Measurements from ENCODE around the gene COL27A1. TPM values are rescaled to one million over a fixed set of nuclear protein-coding genes. Genes with fewer than 3 reads are reported as not detected.

Gene COL27A1
- total and polyA plus RNA-seq, 2 experiments from 2014 or later, result 10.5 to 18.0 TPM

- H3K4me2 ChIP-seq, result no peak overlapping the region
- no peaks in the 10 kb centered on the region for H3K79me2 ChIP-seq (replicated peaks; ENCODE audit: insufficient read depth)
- no peaks in the 10 kb centered on the region for H3K4me1 ChIP-seq (ENCODE audit: insufficient read depth)
- peaks cover 21% of the 10 kb centered on the region for H3K4me1 Mint-ChIP-seq
- TF ChIP-seq ZNF462 (CRISPR knock-in tag; IDR thresholded peaks at IDR 0.05), result no peak
- no peak for TF ChIP-seq POLR2AphosphoS5 (IDR thresholded peaks at IDR 0.05; ENCODE audit: low read depth)
- no peak for TF ChIP-seq ETS1 (IDR thresholded peaks at IDR 0.05)
- TF ChIP-seq ZNF331 (CRISPR knock-in tag; IDR thresholded peaks at IDR 0.05; ENCODE audit: low read depth), result no peak
- TF ChIP-seq EZH2phosphoT487 (IDR thresholded peaks at IDR 0.05; ENCODE audit: unreplicated experiment), result no peak
- TF ChIP-seq EZH2 (IDR thresholded peaks at IDR 0.05; ENCODE audit: low read depth, unreplicated experiment), result no peak
- no peak for TF ChIP-seq ZNF114 (CRISPR knock-in tag; IDR thresholded peaks at IDR 0.05)
- TF ChIP-seq NANOG (IDR thresholded peaks at IDR 0.05; ENCODE audit: borderline replicate concordance), result no peak
- TF ChIP-seq CTCF (conservative IDR thresholded peaks at IDR 0.05; ENCODE audit: low read depth in 2 of 2), result no peak
- TF ChIP-seq CREB1 (CRISPR knock-in tag; IDR thresholded peaks at IDR 0.05; ENCODE audit: low read depth), result no peak
- no peak for TF ChIP-seq REST (IDR thresholded peaks at IDR 0.05; ENCODE audit: unreplicated experiment)
- TF ChIP-seq STAT1 (IDR thresholded peaks at IDR 0.05; ENCODE audit: unreplicated experiment), result no peak
- TF ChIP-seq JUNB (IDR thresholded peaks at IDR 0.05; ENCODE audit: unreplicated experiment), result no peak
- peaks cover 88% of the 10 kb centered on the region for H3K36me3 Mint-ChIP-seq (ENCODE audit: low read depth)
- no peaks in the 10 kb centered on the region for H3F3A ChIP-seq (replicated peaks; ENCODE audit: low read depth)
- DNase-seq (ENCODE audit: low spot score), result no peak
- no peaks in the 10 kb centered on the region for H3K9me3 Mint-ChIP-seq
- H3K27me3 Mint-ChIP-seq (ENCODE audit: insufficient read depth, low read depth, poor library complexity), result peaks cover 20% of the 10 kb centered on the region
- H3K4me3 Mint-ChIP-seq, result no peak overlapping the region
- no peak overlapping the region for H3K4me3 ChIP-seq
- ATAC-seq, result no peak
- peak overlapping the region; percentile 96; the same call in 1 of the 2 replicates for H3K27ac Mint-ChIP-seq
- H3K27me3 ChIP-seq (ENCODE audit: insufficient read depth), result no peaks in the 10 kb centered on the region
- peaks cover 19% of the 10 kb centered on the region for H3K36me3 ChIP-seq (ENCODE audit: insufficient read depth)
- H3K27ac ChIP-seq (ENCODE audit: low read depth), result no peak overlapping the region
- no peak overlapping the region for H2AFZ ChIP-seq
- H4K20me1 ChIP-seq (replicated peaks; ENCODE audit: insufficient read depth), result no peaks in the 10 kb centered on the region; the same call in 1 of the 2 replicates
- no peaks in the 10 kb centered on the region for H3K9me2 ChIP-seq (ENCODE audit: insufficient read depth)
Observed at GRCh38 chr9:114347675-114348074, 192.3 kb downstream of the COL27A1 start.

Measured in GM23338 (cell line).